NCI-H2029 treated with DMSO at 0.1 percent for 48 hours (cell line): ENCODE data around the gene TAP2.
"Not testable (repeated sequence)": the region's sequence is repeated elsewhere in the genome, so short reads cannot be mapped to it uniquely, and the experiment has no call there.

Source experiments
- DNase-seq: peaks from one replicate; lab custom pipeline; 2025; lab: John Stamatoyannopoulos, UW

The TAP2 gene

DNA sequence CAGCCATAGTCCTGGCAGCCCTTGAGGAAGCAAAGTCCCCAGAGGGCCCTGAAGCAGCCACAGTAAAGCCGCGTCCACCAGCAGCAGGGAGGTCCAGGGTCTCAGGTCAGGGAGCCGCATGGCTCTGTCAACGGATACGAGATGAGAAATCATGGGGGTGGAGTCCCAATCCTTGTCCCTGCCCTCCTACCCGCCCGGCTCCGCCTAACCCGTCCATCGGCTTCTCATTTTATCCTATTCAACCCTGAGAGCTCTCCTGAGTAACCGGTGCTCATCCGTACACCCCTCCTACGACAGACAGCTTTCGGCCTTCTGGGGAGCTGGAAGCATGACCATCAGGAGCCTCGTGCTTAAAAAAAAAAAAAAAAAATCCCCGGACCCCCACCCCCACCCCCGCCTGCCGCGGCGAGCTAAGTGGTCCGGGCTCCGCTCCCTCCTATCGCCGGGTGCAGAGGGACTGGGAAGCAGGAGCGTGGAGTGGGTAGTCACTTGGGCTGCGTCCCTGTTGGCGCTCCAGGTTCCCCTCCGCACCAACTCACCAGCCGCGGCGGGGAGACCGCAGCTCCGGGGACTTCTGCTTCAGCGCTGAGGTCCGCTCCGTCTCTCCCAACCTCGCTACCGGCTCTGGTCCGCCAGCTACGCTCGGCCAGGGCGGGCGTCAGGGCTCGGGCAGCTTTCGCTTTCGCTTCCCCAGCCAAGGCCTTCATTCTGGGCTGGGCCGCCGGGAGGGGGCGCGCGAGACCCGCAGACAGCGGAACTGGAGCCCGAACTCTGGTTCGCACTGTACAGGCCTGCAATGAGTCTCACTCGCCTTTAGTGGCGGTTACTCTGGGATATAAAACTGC lies at the start of gene TAP2:
TAP2 (minus strand) TSS at position 626 of the 845 bp plus-strand sequence; CDS start at position 120, 506 bp downstream.
- peak; percentile 74 for DNase-seq

DNA sequence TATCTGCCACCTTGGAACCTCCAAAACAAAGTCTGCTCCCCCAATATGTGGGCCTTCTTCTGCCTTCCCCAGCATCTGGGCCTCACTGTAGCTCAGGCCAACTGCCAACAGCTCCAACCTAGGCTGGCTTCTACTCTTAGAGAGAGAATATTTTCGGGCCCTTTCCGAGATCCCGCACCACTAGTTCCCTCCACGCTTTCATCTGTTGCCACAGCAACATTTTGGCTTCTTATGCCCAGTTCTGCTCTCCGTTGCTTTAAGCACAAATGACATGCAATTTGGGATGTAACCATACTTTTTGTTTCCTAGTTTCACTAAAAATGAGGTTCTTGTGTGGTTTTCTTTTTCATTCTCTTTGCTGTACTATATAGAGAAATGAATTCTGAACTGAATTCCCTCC lies 49.1 kb upstream of the TAP2 start:
- no peak for DNase-seq

- no peak for DNase-seq
Observed at GRCh38 chr6:32886681-32887383, 48.3 kb upstream of the TAP2 start.

DNA sequence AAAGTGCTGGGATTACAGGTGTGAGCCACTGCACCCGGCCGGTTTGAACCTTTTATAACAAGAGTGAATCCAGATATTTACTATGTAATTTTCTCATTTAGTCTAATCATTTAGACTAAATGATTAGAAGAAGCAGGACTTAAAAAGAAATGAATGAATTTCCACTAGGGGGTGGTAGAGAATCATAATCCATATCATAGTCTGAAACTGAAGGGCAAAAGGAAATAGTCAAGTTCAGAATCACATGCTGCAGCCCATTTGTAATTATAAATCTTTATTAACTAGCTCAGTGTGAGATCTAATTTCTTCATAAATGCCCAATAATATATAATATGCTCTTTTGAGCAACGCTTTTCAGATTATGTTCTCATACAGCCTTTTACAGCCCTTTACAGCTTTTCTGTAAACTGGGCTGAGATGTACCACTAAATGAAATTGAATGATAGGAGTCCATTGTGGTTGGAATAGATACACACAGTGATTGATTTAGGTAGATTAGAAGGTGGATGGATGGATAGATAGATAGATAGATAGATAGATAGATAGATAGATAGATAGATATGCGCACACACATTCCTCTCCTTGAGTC lies 47.3 kb upstream of the TAP2 start:
- DNase-seq: peak; percentile 75

DNA sequence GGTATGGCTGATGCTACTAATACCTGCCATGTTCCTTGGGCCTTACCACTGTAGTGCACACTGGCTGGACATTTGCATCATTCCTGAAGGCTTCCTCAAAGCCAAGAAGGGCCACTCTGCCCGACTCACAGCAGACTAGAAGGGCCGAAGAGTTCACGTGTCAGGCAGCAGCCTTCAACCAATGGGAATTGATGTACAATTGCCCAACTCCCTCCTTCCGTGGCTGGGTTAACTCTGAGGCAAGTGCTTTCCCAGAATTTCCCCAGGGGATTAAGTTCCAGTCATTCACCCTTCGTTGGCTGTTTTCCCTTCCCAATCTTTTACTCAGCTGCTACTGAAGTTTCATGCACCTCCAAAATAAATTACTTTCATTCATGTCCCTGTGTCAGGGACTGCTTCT lies 45.2 kb upstream of the TAP2 start:
- no peak for DNase-seq

- DNase-seq: no peak
Observed at GRCh38 chr6:32882879-32883250, 44.3 kb upstream of the TAP2 start.

GRCh38 chr6:32880962-32881361 lies 42.4 kb upstream of the TAP2 start:
- not testable (repeated sequence) for DNase-seq

DNA sequence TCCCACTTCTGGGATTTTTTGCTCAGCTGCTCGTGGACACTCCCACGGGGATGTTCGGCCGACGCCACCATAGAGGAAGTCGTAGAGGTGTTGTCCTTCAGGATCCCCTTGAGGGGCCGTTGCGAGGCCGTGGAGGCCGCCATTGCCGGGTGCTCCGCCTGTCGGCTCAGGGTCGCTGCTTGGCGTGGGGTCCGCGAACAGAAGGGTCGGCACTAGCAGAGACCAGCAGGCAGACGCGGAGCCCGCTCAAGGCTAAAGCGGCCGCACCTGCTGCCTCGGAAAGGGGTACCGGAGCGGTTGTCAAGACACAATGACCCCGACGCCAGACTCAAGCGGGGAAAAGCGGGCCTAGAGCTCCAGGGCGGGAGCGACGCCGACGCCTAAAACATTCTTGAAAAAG lies 41.2 kb upstream of the TAP2 start:
- no peak for DNase-seq

DNA sequence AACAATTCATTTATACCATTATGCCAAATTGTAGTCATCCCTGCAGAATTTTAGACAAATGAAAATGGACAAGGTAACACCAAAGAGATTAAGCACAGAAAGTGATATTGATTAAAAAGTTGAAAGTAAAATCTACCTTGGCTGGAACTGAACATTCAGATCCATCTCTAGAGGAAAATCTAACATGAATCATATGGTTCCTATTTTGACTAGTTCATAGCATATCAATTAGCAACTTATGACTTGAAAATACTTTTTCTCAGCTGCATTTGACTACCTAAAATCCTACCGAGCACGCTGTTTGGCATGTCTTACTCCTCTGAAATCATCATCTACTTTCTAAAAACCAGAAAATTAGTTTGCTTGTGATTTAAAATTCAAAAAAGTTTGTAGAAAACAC lies 38.1 kb upstream of the TAP2 start:
- DNase-seq: no peak

GRCh38 chr6:32873947-32874346 lies 35.4 kb upstream of the TAP2 start:
- DNase-seq: not testable (repeated sequence)

GRCh38 chr6:32868257-32868788 lies 29.8 kb upstream of the TAP2 start:
- DNase-seq: peak; percentile 50

GRCh38 chr6:32867554-32868256 lies 29.2 kb upstream of the TAP2 start:
- DNase-seq: no peak

DNA sequence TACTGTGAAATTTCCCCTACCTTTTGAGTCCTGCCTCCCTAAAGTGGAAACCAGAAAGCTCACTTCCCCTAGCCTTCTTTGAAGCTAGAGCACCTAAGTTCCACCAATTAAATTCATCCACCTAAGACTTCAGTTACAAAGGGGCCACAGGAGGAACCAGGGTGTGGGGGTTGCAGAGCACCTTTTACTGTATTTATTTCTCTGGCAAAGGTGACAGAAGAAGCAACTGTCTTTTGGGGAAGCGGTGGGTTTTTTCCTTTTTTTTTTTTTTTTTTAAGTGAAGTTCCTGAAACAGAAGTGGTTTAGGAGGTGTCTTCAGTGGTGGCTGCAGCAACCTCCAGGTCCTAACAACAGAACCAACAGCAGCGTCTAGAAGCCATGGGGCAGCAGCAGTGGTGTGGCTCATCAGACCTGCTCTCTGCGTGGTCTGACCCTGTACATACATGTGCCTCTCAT lies 28.5 kb upstream of the TAP2 start:
- no peak for DNase-seq

GRCh38 chr6:32865724-32866443 lies 27.3 kb upstream of the TAP2 start:
- DNase-seq: no peak

- DNase-seq: no peak
Observed at GRCh38 chr6:32862725-32863124, 24.2 kb upstream of the TAP2 start.

- no peak for DNase-seq
Observed at GRCh38 chr6:32860674-32861073, 22.1 kb upstream of the TAP2 start.

GRCh38 chr6:32858194-32858593 lies 19.7 kb upstream of the TAP2 start:
- DNase-seq: no peak

DNA sequence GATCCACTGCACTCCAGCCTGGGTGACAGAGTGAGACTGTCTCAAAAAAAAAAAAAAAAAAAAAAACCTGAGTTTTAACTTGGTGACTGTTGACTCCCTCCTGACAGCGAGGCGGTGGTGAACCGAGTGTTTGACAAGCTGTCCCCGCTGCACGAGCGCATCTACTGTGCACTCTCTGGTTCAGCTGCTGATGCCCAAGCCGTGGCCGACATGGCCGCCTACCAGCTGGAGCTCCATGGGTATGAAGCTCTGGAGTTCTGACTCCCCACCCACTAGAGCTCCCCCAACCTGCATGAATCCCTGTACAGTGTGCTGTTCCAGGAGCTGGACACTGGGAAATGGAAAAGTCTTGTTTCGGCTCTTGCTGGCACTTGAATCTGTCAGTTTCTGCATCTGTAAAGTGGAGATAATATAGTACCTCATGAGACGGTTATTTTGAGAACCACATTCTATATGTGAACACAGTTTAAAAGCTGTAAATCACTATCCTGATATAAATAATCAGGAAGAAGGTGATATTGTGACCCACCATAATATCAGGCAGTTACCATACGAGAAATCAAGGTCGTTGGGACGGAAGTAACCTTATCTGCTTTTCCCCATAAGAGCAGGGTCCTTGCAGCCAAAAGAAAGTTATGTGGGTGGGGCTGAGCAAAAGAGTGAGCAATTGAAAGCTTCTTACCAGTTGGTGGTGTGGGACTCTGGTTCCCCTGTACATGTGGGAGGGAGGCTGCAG lies 18.8 kb upstream of the TAP2 start:
- DNase-seq: no peak

GRCh38 chr6:32855467-32856174 lies 17.1 kb upstream of the TAP2 start:
- no peak for DNase-seq
